Astrocyte (in vitro differentiated cells and primary cell): ENCODE data around the gene PALM2AKAP2. TPM values are rescaled to one million over a fixed set of nuclear protein-coding genes. Genes with fewer than 3 reads are reported as not detected.

Experiments used
- DNase-seq: peaks from one replicate; pipeline ENCODE4 v3.0.0-alpha.2; 2010; ENCODE audit warnings: low read depth
- FAIRE-seq: peaks from 2 replicates; lab custom pipeline; 2011; peaks lifted over from hg19 to GRCh38; lab: Jason Lieb, UNC
- H2AFZ ChIP-seq: 2 replicates; pipeline ENCODE4 v1.6.0; 2012; ENCODE audit warnings: low read depth, low read length, inconsistent platforms
- H3K27ac ChIP-seq: 2 replicates; pipeline ENCODE4 v1.5.1; 2011; ENCODE audit warnings: low read depth, low read length, inconsistent platforms
- H3K27me3 ChIP-seq: 2 replicates; pipeline ENCODE4 v1.6.0; 2011; ENCODE audit warnings: low read length, inconsistent platforms; ENCODE audit not compliant: insufficient read depth
- H3K36me3 ChIP-seq: 2 replicates; pipeline ENCODE4 v1.5.1; 2011; ENCODE audit warnings: low read length, inconsistent platforms; ENCODE audit not compliant: insufficient read depth
- H3K4me1 ChIP-seq: 2 replicates; pipeline ENCODE4 v1.5.1; 2011; ENCODE audit warnings: low read length, inconsistent platforms; ENCODE audit not compliant: insufficient read depth
- H3K4me2 ChIP-seq: 2 replicates; pipeline ENCODE4 v1.6.0; 2012; ENCODE audit warnings: low read length, inconsistent platforms
- H3K4me3 ChIP-seq: 2 replicates; pipeline ENCODE4 v1.5.1; 2011; ENCODE audit warnings: low read depth, mild to moderate bottlenecking, low read length, inconsistent platforms; ENCODE audit not compliant: insufficient read depth
- H3K79me2 ChIP-seq: 2 replicates; pipeline ENCODE4 v1.6.0; 2012; ENCODE audit warnings: mild to moderate bottlenecking, low read length, inconsistent platforms; ENCODE audit not compliant: insufficient read depth
- H3K9ac ChIP-seq: 2 replicates; pipeline ENCODE4 v1.6.0; 2012; ENCODE audit warnings: mild to moderate bottlenecking, low read length, inconsistent platforms
- H3K9me3 ChIP-seq: 2 replicates; pipeline ENCODE4 v1.5.1; 2012; ENCODE audit warnings: low read depth, mild to moderate bottlenecking, low read length, inconsistent platforms; ENCODE audit not compliant: insufficient read depth
- H4K20me1 ChIP-seq: 2 replicates; pipeline ENCODE4 v1.6.0; 2012; ENCODE audit warnings: low read length, inconsistent platforms; ENCODE audit not compliant: insufficient read depth
- H3K27ac Mint-ChIP-seq: one replicate; pipeline ENCODE4 v1.8.0; 2021; ENCODE audit warnings: mild to moderate bottlenecking, mixed read lengths; ENCODE audit not compliant: unreplicated experiment
- H3K27me3 Mint-ChIP-seq: one replicate; pipeline ENCODE4 v1.8.0; 2021; ENCODE audit warnings: low read depth, mixed read lengths; ENCODE audit not compliant: unreplicated experiment
- H3K36me3 Mint-ChIP-seq: one replicate; pipeline ENCODE4 v1.8.0; 2021; ENCODE audit warnings: low read depth, mixed read lengths; ENCODE audit not compliant: unreplicated experiment
- H3K4me1 Mint-ChIP-seq: one replicate; pipeline ENCODE4 v1.8.0; 2021; ENCODE audit warnings: low read depth, mixed read lengths; ENCODE audit not compliant: unreplicated experiment
- H3K4me3 Mint-ChIP-seq: one replicate; pipeline ENCODE4 v1.8.0; 2021; ENCODE audit warnings: mild to moderate bottlenecking, moderate library complexity, mixed read lengths; ENCODE audit not compliant: unreplicated experiment
- H3K9me3 Mint-ChIP-seq: one replicate; pipeline ENCODE4 v1.8.0; 2021; ENCODE audit warnings: mild to moderate bottlenecking, mixed read lengths; ENCODE audit not compliant: unreplicated experiment
- CTCF ChIP-seq: IDR thresholded peaks from 2 replicates; pipeline ENCODE4 v1.5.1; 2011; ENCODE audit warnings: low read depth, mild to moderate bottlenecking, inconsistent platforms, low read length, moderate library complexity; ENCODE audit not compliant: insufficient read depth
- EZH2 ChIP-seq: IDR thresholded peaks from 2 replicates; pipeline ENCODE4 v1.6.1; 2012; ENCODE audit warnings: mild to moderate bottlenecking, low read length, inconsistent platforms; ENCODE audit not compliant: insufficient read depth
- total RNA-seq: library from RNA; stranded (reverse); gene quantifications from 2 replicates; pipeline ENCODE4 v1.2.1, GENCODE V29; 2021

The PALM2AKAP2 gene
- total RNA-seq, 1 donor from 2014 or later: 58.1 TPM

- TF ChIP-seq EZH2 (no peak), CTCF (no peak)
- Histone ChIP-seq H4K20me1 (no peaks in the 10 kb centered on the region), H3K36me3 (no peaks in the 10 kb centered on the region), H3K79me2 (no peaks in the 10 kb centered on the region), H3K4me1 (peaks cover 34% of the 10 kb centered on the region), H3K27me3 (no peaks in the 10 kb centered on the region), H3K4me3 (no peak overlapping the region), H3K9me3 (no peaks in the 10 kb centered on the region), H3K27ac (no peak overlapping the region), H3K4me2 (peak overlapping the region; percentile 4), H2AFZ (no peak overlapping the region), H3K9ac (no peak overlapping the region)
- H3K9me3 Mint-ChIP-seq: no peaks in the 10 kb centered on the region
- H3K36me3 Mint-ChIP-seq: no peaks in the 10 kb centered on the region
- H3K27me3 Mint-ChIP-seq: peaks cover 8% of the 10 kb centered on the region
- DNase-seq (peak; percentile 77), FAIRE-seq (no peak)
- H3K27ac Mint-ChIP-seq: no peak overlapping the region
- H3K4me3 Mint-ChIP-seq: peak overlapping the region; percentile 31
- peaks cover 47% of the 10 kb centered on the region for H3K4me1 Mint-ChIP-seq
Observed at GRCh38 chr9:109769250-109769649, 10.7 kb upstream of the PALM2AKAP2 start.

GRCh38 chr9:109770101-109770500 lies 9.9 kb upstream of the PALM2AKAP2 start:
- Mint-ChIP-seq H3K27me3 (peaks cover 5% of the 10 kb centered on the region), H3K9me3 (peaks cover 2% of the 10 kb centered on the region)
- no peak overlapping the region for H3K9ac ChIP-seq

More at GRCh38 chr9:109770101-109770500, 9.9 kb upstream of the PALM2AKAP2 start:
- TF ChIP-seq CTCF (no peak), EZH2 (no peak)
- H3K27ac ChIP-seq: no peak overlapping the region
- H3K27me3 ChIP-seq: no peaks in the 10 kb centered on the region
- H3K4me1 ChIP-seq: peaks cover 34% of the 10 kb centered on the region
- H3K9me3 ChIP-seq: no peaks in the 10 kb centered on the region
- no peaks in the 10 kb centered on the region for H3K36me3 ChIP-seq
- Mint-ChIP-seq H3K4me3 (no peak overlapping the region), H3K36me3 (no peaks in the 10 kb centered on the region), H3K27ac (peak overlapping the region; percentile 95), H3K4me1 (peaks cover 48% of the 10 kb centered on the region)
- H3K79me2 ChIP-seq: no peaks in the 10 kb centered on the region
- H2AFZ ChIP-seq: no peak overlapping the region
- H4K20me1 ChIP-seq: no peaks in the 10 kb centered on the region
- DNase-seq (no peak), FAIRE-seq (no peak)
- peak overlapping the region; percentile 75 for H3K4me2 ChIP-seq
- H3K4me3 ChIP-seq: no peak overlapping the region
